ENCODE data around the gene PDE4B. TPM values are rescaled to one million over a fixed set of nuclear protein-coding genes. Genes with fewer than 3 reads are reported as not detected.

Gene PDE4B
- total and polyA plus RNA-seq, 9 of the 15 experiments (the other 6 are each of a cell fraction or from before 2014, with no cell fraction given) = 0.09 TPM; not detected in 8

DNA sequence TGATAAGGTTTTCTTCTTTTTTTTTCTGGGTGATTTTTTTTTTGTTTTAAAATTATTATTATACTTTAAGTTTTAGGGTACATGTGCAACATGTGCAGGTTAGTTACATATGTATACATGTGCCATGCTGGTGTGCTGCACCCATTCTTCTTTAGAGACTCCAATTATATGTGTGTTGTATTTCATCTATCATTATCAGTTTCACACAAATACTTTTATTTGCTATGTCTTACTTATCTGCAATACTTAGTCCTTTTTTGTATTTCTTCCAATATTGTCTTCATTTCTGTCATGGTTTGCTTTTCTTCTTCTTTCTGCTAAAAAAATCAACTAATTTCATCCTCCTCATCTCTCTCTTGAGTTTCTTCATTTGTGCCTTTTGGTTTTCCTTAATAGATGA, 3.9 kb upstream of the PDE4B start:
- peaks cover 0 to 6% of the 10 kb centered on the region in 2 experiments; a peak in 1 of 5 replicates for H3K4me1 ChIP-seq (replicated peaks in 1 of 2; ENCODE audit: control insufficient read depth in 2 of 2, insufficient read depth in 2 of 2, low read length in 2 of 2)
- H3K4me3 ChIP-seq = no peak overlapping the region
- peaks cover 2 to 21% of the 10 kb centered on the region in 2 experiments; a peak in 4 of 5 replicates for H3K27me3 ChIP-seq (ENCODE audit: control insufficient read depth in 2 of 2, insufficient read depth in 2 of 2, low read length in 2 of 2)
- no peaks in the 10 kb centered on the region for H3K9me3 ChIP-seq (replicated peaks; ENCODE audit: control insufficient read depth, insufficient read depth, low read depth, low read length)
- ChIA-PET CTCF (ENCODE audit: low intra/inter-chr PET ratio) (no interaction called here), POLR2A (no interaction called here)
- H3K36me3 ChIP-seq (ENCODE audit: control insufficient read depth, insufficient read depth, low read length) = no peaks in the 10 kb centered on the region
- TF ChIP-seq ZNF586 (CRISPR knock-in tag; conservative IDR thresholded peaks at IDR 0.05) (no peak), ZNF830 (CRISPR knock-in tag; IDR thresholded peaks at IDR 0.05) (no peak), EHMT2 (IDR thresholded peaks at IDR 0.05) (no peak), RBM14 (IDR thresholded peaks at IDR 0.05; ENCODE audit: borderline replicate concordance, insufficient read depth, low read depth, low read length) (no peak), ZNF764 (CRISPR knock-in tag; IDR thresholded peaks at IDR 0.05; ENCODE audit: low read depth) (no peak), IFI16 (CRISPR knock-in tag; IDR thresholded peaks at IDR 0.05) (no peak), ZFP36 (IDR thresholded peaks at IDR 0.05; ENCODE audit: low read depth, low read length, partially characterized antibody) (no peak), ZBTB17 (CRISPR knock-in tag; IDR thresholded peaks at IDR 0.05) (no peak), EWSR1 (IDR thresholded peaks at IDR 0.05; ENCODE audit: borderline replicate concordance, low read depth, partially characterized antibody) (no peak)
- TF ChIP-seq, protein P1, sequence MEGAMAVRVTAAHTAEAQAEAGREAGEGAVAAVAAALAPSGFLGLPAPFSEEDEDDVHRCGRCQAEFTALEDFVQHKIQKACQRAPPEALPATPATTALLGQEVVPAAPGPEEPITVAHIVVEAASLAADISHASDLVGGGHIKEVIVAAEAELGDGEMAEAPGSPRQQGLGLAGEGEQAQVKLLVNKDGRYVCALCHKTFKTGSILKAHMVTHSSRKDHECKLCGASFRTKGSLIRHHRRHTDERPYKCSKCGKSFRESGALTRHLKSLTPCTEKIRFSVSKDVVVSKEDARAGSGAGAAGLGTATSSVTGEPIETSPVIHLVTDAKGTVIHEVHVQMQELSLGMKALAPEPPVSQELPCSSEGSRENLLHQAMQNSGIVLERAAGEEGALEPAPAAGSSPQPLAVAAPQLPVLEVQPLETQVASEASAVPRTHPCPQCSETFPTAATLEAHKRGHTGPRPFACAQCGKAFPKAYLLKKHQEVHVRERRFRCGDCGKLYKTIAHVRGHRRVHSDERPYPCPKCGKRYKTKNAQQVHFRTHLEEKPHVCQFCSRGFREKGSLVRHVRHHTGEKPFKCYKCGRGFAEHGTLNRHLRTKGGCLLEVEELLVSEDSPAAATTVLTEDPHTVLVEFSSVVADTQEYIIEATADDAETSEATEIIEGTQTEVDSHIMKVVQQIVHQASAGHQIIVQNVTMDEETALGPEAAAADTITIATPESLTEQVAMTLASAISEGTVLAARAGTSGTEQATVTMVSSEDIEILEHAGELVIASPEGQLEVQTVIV (CRISPR knock-in tag; IDR thresholded peaks at IDR 0.05; ENCODE audit: borderline replicate concordance) = no peak
- TF ChIP-seq, protein P2, sequence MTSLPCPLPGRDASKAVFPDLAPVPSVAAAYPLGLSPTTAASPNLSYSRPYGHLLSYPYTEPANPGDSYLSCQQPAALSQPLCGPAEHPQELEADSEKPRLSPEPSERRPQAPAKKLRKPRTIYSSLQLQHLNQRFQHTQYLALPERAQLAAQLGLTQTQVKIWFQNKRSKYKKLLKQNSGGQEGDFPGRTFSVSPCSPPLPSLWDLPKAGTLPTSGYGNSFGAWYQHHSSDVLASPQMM (CRISPR knock-in tag; IDR thresholded peaks at IDR 0.05) = no peak
- no peak overlapping the region for H3K4me2 ChIP-seq (ENCODE audit: insufficient read depth, low read length)
- no peak overlapping the region for H2AFZ ChIP-seq (ENCODE audit: low read depth, low read length)
- no peaks in the 10 kb centered on the region for H3K79me2 ChIP-seq (ENCODE audit: control insufficient read depth, insufficient read depth, low read length)
- no TSS peak for BruUV-seq (replicated peaks)
- FAIRE-seq (no peak), ATAC-seq (no peak), DNase-seq (ENCODE audit: extremely low read depth in 1 of 4, low spot score in 3 of 4) (no peak)
- no peaks in the 10 kb centered on the region for H4K20me1 ChIP-seq (replicated peaks; ENCODE audit: control insufficient read depth, insufficient read depth, low read length)
- intact Hi-C loops (cut with micrococcal nuclease) (no loop called here), in situ Hi-C loops (cut with MboI) (no loop called here)
- H3K27ac ChIP-seq (ENCODE audit: extremely low read depth, low read depth, low read length) = no peak overlapping the region
- no peak overlapping the region for H3K9ac ChIP-seq (ENCODE audit: insufficient read depth in 1 of 2, low read depth in 2 of 2, low read length in 2 of 2)
- H3K9me1 ChIP-seq (ENCODE audit: control insufficient read depth, insufficient read depth, low read length) = no peaks in the 10 kb centered on the region
